Bronchial epithelial cell (primary cell): ENCODE measurements around the gene KLF3. TPM values are rescaled to one million over a fixed set of nuclear protein-coding genes. Genes with fewer than 3 reads are reported as not detected.

Source experiments
- DNase-seq: peaks from one replicate; pipeline ENCODE4 v3.0.0-alpha.2; 2010; ENCODE audit warnings: low read depth
- FAIRE-seq: peaks from 2 replicates; lab custom pipeline; 2011; peaks lifted over from hg19 to GRCh38; lab: Jason Lieb, UNC
- H3K27me3 ChIP-seq: 2 replicates; pipeline ENCODE4 v1.5.1; 2011; ENCODE audit warnings: low read length; ENCODE audit not compliant: control insufficient read depth, insufficient read depth
- H3K36me3 ChIP-seq: 2 replicates; pipeline ENCODE4 v1.5.1; 2011; ENCODE audit warnings: low read length; ENCODE audit not compliant: control insufficient read depth, insufficient read depth
- H3K4me3 ChIP-seq: 2 replicates; pipeline ENCODE4 v1.5.1; 2011; ENCODE audit warnings: mild to moderate bottlenecking, low read depth, low read length, control low read depth
- total RNA-seq: library from RNA; depleted of rRNA; stranded (reverse); fragments of >200 nt; gene quantifications from 2 replicates; pipeline ENCODE4 v1.2.1, GENCODE V29; 2014
- TF ChIP-seq, protein P1 (sequence below): IDR thresholded peaks from 2 replicates; pipeline ENCODE4 v1.5.1; 2011; ENCODE audit warnings: mild to moderate bottlenecking, moderate library complexity, low read length, control low read depth, inconsistent platforms; ENCODE audit not compliant: insufficient read depth, severe bottlenecking

Gene KLF3
- total RNA-seq, 1 donor from 2014 or later = 33.4 TPM

GRCh38 chr4:38672397-38673129, 8.6 kb downstream of the KLF3 start:
- FAIRE-seq = no peak
- H3K27me3 ChIP-seq = no peaks in the 10 kb centered on the region
- TF ChIP-seq, protein P1, sequence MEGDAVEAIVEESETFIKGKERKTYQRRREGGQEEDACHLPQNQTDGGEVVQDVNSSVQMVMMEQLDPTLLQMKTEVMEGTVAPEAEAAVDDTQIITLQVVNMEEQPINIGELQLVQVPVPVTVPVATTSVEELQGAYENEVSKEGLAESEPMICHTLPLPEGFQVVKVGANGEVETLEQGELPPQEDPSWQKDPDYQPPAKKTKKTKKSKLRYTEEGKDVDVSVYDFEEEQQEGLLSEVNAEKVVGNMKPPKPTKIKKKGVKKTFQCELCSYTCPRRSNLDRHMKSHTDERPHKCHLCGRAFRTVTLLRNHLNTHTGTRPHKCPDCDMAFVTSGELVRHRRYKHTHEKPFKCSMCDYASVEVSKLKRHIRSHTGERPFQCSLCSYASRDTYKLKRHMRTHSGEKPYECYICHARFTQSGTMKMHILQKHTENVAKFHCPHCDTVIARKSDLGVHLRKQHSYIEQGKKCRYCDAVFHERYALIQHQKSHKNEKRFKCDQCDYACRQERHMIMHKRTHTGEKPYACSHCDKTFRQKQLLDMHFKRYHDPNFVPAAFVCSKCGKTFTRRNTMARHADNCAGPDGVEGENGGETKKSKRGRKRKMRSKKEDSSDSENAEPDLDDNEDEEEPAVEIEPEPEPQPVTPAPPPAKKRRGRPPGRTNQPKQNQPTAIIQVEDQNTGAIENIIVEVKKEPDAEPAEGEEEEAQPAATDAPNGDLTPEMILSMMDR = no peak
- no peaks in the 10 kb centered on the region for H3K36me3 ChIP-seq
- no peak for DNase-seq
- no peak overlapping the region for H3K4me3 ChIP-seq

DNA sequence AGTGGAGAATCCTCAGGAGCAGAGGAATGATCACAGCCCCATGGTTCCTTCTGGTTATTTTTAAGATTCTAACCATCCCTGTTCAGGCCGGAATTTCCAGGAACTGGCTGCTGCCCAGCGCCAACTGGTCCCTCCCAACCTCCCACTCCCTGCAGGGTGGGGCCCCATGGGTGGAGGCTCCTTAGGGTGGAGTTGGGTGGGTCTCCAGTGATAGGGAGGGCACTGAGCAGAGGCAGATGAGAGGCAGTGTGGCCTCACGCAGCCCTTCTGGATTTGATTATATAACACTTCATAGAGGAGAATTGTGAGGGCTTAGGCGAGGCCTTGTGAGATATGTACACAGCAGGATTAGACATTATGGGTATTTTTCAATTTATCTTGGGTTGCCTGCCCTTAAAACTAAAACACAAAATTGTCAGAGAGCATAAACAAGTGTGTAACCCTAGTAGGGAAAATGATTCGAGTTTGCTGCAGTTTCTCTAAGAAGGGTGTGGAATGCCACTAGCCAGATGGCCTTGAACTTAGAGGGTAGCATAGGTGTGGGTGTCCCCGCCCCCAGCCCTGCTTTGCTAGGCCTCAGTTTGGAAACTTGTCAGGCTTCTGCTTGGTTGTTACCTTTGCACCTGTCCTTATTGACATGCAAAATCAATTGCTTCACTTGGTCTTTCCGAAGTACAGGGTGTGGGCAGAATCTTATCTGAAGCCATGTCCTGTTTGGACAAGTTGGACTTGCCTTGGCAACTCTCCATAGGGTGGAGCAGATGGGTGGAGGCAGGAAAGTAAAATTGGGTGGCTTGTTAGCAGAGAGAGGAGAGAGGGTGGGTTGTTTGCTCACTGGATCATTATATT, 9.4 kb downstream of the KLF3 start:
- TF ChIP-seq, protein P1 = no peak
- Histone ChIP-seq H3K4me3 (no peak overlapping the region), H3K27me3 (no peaks in the 10 kb centered on the region), H3K36me3 (peaks cover 3% of the 10 kb centered on the region)
- DNase-seq (peak; percentile 94), FAIRE-seq (no peak)

- Histone ChIP-seq H3K36me3 (peaks cover 4% of the 10 kb centered on the region), H3K4me3 (no peak overlapping the region), H3K27me3 (no peaks in the 10 kb centered on the region)
- TF ChIP-seq, protein P1 = no peak
- FAIRE-seq (no peak), DNase-seq (no peak)
Observed at GRCh38 chr4:38674258-38675144, 10.5 kb downstream of the KLF3 start.

GRCh38 chr4:38675146-38676121, 11.4 kb downstream of the KLF3 start:
- peak; percentile 76 for DNase-seq
- no peak for FAIRE-seq
- H3K4me3 ChIP-seq = no peak overlapping the region

More at GRCh38 chr4:38675146-38676121, 11.4 kb downstream of the KLF3 start:
- no peaks in the 10 kb centered on the region for H3K27me3 ChIP-seq
- TF ChIP-seq, protein P1 = peak; percentile 65
- H3K36me3 ChIP-seq = peaks cover 4% of the 10 kb centered on the region
